Activated T-helper 1 cell treated with Interleukin-2 at 50 U/mL for 16 hours (primary cell): ENCODE measurements around the gene GNG7.
"Not testable (repeated sequence)": the region's sequence is repeated elsewhere in the genome, so short reads cannot be mapped to it uniquely, and the experiment has no call there.

Source experiments
- DNase-seq: peaks from one replicate; pipeline ENCODE4 v3.0.0-alpha.2; 2020; ENCODE audit warnings: low read depth

GNG7 gene

DNA sequence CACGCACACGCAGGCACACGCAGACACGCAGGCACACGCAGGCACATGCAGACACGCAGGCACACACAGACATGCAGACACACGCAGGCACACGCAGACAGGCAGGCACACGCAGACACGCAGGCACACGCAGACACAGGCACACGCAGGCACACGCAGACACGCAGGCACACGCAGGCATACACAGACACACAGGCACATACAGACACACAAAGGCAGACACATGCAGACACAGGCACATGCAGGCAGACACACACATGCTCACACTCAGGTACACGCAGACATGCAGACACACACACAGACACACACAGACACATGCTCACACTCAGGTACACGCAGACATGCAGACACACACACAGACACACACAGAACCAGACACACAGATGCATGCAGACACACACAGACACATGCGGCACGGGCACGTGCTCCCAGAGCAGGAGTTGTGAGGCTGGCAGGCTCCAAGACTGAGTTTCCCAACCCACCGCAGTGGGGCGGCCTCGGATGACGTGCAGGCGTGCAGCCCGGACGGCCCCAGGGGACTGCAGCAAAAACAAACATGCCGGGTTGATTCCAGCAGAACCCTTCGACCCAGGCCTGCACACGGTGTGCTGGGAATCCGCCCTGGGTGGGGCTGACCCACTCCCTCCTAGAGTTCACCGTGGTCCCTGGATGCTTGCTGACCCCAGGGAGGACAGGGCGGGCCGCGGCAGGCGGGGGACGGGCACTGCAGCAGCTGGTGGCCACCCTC is 126.6 kb downstream of the GNG7 start:
- no peak for DNase-seq

DNA sequence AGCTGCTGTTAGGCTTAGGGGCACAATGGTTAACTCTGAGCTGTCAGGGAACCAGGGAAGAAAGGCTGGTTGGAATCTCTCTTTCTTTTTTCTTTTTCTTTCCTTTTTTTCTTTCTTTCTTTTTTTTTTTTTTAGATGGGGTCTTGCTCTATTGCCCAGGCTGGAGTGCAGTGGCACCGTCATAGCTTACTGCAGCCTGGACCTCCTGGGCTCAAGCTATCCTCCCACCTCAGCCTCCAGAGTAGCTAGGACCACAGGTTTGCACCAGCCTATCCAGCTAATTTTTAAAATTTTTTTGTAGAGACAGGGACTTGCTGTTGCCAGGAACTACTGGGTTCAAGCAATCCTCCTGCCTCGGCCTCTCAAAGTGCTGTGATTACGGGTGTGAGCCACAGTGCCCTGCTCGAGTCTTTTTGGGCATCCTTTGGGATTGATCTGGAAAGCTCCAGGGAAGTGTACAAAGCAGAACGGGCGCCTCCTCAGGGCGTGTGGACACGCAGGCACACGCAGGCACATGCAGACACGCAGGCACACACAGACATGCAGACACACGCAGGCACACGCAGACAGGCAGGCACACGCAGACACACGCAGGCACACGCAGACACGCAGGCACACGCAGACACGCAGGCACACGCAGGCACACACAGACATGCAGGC is 127.4 kb downstream of the GNG7 start:
- DNase-seq: no peak

DNA sequence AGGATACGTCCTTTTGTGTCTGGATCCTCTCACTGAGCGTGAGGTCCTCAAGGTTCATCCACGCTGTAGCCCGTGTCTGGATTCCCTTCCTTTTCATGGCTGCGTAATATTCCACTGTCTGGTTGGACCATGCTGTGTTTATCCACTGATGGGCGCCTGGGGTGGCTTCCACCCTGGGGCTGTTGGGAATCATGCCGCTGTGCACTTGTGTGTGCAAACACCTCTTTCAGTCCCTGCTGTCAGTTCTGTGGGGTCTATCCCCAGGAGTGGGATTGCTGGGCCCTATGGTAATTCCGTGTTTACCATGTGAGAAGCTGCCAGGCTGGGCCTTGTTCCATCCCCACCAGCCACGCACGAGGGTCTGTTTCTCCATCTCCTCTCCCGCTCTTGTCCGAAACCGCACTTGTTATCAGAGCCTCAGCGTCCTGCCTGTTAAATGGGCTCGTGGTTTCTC is 128.0 kb downstream of the GNG7 start:
- DNase-seq: no peak

DNA sequence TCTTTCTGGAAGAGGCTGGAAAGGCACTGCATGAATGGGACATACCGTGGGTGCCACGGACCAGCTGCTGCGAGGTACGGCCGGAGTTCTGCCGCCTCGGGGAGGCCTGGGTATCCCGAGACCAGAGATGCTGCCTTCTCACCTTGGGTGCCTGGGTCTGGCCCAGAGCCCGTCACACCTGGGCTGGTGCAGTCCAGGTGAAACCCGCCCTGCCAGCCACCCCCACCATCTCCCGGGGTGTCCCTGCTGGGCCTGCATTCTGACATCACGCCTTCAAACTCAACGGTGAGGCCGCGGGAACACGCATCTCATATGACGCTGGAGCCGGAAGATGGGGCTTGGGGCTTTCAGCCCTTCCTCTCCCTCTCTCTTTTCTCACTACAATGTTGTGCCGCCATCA is 128.6 kb downstream of the GNG7 start:
- DNase-seq: no peak

DNA sequence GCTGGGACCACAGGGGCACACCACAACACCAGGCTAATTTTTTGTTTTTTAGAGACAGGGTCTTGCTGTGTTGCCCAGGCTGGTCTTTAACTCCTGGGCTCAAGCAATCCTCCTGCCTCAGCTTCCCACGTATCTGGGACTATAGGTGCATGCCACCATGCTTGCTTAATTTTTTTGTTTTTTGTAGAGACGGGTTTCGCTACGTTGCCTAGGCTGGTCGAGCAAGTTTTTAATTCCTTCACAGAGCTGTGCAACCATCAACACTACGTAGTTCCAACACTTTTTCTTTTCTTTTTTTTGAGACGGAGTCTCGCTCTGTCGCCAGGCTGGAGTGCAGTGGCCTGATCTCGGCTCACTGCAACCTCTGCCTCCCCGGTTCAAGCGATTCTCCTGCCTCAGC is 130.3 kb downstream of the GNG7 start:
- DNase-seq: not testable (repeated sequence)

DNA sequence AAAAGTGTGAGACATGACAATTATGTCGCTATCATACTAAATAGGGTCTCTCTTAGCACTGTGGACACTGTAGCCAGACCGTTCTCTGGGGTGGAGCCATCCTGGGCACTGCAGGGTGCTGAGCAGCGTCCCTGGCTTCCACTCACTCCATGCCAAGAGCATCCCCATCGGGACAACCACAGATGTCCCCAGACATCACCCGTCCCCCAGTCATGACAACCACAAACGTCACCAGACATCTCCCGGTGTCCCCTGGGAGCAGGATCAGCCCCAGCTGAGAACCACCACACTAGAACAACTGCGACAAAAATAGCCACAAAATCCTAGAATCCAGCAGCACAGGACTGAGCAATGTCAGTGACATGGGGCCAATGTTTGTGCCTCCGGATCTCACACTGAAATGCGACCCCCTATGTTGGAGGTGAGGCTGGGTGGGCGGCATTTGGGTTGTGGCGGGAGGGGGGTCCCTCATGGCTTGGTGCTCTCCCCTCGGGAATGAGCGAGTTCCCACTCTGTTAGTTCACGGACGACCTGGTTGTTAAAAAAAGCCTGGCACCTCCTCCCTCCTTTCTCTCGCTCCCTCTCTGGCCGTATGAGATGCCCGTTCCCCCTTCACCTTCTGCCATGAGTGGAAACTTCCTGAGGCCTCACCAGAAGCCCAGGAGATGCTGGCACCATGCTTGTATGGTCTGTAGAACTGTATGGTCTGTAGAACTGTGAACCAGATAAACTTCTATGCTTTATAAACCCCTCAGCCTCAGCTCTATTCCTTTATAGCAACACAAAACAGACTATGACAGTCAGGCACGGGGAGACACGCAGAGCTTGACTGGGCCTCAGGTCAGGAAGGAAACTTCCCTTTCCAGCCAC is 132.7 kb downstream of the GNG7 start:
- no peak for DNase-seq

DNA sequence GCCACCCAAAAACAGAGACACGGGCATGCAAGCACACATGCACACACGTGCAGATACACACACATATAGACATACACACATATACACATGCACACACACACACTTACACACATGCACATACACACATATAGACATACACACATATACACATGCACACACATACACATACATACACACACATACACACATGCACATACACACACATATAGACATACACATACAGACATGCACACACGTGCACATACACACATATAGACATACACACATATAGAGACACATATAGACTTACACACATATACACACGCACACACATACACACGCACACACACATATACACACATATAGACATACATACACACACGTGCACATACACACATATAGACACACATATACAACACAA is 134.5 kb downstream of the GNG7 start:
- no peak for DNase-seq

DNA sequence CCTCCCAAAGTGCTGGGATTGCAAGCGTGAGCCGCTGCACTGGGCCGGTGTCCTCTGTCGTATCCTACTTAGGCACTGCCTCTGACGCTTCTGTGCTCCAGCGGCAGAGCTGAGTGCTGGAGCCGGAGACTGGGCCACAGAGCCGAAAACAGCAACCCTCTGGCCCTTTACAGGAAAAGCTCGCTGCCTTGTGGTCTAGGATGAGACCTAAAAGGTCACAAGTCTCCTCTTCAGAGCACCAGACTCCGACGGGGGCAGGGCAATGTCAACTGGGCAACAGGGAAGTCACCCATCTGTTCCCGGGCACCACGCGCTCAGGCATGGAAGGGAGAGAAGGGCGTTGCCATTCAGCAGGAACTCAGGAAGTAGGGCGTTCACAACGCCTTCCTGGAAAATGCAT is 134.9 kb downstream of the GNG7 start:
- no peak for DNase-seq

DNA sequence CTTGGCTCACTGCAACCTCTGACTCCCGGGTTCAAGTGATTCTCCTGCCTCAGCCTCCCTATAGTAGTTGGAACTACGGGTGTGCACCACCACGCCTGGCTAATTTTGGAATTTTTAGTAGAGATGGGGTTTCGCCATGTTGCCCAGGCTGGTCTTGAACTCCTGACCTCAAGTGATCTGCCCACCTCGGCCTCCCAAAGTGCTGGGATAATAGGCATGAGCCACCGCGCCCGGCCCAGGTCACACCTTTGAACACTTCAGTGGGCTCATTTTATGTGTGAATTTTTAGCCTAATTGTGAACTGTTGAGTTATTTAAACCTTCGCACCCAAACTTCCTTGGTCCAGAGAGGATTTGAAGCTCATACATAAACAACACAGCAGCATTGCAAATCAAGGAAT is 138.9 kb downstream of the GNG7 start:
- DNase-seq: not testable (repeated sequence)

DNA sequence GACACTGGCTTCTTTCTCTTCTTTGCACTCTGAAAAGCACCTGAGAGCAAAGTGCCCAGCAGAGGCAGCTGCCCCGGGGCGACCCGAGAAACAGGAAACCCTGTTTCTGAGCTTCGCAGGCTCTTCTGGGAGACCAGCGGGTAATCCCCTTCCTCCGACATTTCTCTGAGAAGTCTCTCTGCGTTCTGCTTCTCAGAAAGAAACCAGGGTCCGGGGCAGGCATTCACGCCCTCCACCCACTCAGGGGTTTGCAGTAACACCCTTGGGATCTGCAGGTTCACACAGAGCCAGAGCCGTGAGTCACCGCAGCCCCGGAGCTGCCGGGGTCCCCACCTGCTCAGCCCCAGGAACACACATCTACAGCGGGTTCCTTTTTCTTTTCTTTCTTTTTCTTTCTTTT is 140.6 kb downstream of the GNG7 start:
- peak; percentile 58 for DNase-seq

DNA sequence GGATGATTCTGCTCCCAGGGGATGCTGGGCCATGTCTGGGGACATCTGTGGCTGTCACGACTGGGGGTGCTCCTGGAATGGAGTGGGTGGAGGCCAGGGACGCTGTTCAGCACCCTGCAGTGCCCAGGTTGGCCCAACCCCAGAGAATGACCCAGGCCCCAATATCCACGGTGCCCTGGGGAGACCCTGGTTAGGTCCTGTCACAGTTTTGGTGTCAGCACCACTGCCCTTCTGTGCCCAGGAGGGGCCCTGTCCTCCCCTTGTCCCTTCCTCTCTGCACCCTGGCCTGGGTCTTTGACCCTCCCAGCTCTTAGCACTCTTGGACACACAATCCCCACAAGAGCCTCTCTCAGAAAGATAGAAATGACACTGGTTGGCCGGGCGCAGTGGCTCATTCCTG is 141.3 kb downstream of the GNG7 start:
- no peak for DNase-seq

DNA sequence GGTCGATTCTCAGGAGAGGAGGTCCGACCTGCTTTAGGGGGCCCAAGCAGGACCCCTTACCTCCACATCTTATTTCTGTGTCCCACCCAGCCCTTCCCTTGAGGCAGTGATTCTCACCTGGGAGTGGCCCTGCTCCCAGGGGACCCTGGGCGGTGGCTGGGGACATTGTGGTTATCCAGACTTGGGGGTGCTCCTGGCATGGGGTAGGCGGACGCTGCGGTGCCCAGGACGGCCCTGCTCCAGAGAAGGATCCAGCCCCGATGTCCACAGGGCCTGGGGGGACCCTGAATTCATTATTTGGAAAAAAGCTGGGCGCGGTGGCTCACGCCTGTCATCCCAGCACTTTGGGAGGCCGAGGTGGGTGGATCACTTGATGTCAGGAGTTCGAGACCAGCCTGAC is 142.1 kb downstream of the GNG7 start:
- no peak for DNase-seq

DNA sequence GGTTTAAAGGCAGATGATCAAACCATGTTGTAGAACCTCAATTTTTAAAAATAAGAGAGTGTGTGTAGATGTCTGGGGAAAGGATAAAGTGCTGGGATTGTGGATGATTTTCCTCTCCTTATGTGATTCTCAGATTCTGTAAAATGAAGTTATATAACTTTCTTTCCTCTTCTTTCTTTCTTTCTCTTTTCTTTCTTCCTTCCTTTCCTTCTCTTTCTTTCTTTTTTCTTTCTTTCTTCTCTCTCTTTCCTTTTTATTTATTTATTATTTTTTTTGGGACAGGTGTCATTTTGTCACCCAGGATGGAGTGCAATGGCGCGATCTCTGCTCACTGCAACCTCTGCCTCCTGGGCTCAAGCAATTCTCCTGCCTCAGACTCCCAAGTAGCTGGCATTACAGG is 144.0 kb downstream of the GNG7 start:
- DNase-seq: no peak

DNA sequence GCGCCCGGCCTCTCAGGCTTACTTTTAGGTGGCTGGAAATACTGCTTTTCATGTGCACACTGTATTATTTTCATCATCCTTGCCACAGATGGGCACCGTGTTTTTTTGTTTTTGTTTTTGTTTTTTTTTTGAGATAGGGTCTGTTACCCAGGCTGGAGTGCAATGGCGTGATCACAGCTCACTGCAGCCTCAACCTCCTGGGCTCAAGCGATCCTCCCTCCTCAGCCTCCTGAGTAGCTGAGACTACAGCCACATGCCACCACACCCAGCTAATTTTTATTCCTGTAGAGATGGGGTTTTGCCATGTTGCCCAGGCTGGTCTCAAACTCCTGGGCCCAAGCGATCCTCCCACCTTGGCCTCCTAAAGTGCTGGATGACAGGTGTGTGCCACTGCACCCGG is 144.4 kb downstream of the GNG7 start:
- DNase-seq: not testable (repeated sequence)

DNA sequence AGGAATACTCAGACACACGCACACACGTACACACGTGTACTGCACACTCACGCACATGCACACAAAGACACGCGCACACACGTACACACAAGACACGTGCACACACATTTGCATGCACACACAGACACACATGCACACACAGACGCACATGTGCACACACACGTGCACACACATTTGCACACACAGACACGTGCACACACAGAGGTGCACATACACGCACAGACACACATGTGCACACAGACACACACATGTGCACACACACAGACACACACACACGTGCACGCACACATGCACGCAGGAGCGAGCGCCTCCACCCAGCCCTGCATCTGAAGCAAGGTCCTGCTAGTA is 145.4 kb downstream of the GNG7 start:
- DNase-seq: no peak

DNA sequence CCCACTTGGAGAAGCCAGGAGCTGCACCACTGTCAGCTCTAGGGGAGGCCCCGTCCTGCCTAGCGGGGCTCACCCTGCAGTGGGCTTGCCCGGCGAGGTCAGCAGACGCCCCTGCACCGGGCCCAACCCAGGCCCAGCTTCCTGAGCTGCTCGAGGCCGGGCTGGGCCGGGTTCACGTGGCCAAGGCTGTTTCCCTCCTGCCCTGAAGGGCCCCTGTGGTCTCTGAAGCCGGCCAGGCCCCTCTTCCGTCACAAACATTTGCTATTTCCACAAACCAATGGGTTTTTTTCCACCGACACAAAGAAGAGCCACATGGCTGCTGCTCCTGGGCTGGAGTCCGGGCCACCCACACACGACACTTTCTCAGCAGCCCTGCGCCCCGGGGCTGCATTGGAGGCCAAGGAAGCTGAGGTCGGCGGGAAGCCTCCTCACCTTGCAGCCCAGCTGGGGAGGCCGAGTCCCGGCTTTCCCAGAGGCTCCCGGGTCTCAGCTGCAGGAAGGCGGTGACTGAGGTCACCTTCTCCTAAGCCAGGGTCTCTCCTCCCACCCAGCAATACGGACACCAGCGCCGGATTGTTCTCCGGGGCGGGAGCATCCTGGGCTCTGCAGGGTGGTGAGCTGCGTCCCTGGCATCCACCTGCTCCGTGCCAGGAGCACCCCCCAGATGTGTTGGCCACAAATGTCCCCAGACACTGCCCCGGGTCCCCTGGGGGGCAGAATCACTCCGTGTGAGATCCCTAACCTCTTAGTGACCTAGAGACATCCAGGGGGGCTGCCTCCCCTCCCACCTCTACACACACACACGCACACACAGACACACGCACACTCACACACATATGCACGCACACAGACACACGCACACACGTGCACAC is 146.0 kb downstream of the GNG7 start:
- DNase-seq: no peak

DNA sequence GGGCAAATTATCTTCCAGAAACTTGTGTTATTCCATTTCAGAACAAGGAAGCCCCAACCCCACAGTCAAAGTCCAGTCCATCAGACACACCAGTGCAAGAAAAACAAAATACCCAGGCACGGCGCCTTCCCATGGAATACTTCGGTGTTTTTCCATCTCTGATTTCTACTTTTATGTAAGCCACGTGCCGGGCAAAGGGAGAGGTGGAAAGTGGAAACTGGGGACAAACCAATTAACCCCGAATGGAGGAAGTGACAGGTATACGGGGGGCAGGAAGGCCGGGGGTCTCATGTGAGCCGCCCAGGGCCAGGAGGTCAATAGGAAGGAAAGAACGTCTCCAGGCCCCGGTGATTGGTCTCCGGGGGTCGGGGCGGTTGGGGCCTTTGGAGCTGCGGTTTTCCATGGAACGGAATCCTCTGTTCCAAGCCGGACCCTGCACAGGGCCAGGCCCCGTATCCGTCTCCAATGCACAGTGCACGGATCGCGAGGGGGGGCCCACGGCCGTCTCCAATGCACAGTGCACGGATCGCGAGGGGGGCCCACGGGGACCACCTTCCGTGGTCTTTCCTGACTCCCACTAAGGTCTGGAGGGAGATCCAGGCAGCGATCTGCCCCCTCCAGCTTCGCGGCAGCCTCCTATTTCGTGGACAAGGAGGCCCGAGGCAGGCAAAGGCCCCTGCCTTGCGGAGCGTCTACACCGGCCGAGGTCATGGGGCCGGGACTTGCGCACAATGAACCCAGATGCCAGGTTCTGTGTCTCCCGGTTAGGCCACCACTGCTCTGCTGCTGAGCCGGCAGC is 146.9 kb downstream of the GNG7 start:
- DNase-seq: no peak

DNA sequence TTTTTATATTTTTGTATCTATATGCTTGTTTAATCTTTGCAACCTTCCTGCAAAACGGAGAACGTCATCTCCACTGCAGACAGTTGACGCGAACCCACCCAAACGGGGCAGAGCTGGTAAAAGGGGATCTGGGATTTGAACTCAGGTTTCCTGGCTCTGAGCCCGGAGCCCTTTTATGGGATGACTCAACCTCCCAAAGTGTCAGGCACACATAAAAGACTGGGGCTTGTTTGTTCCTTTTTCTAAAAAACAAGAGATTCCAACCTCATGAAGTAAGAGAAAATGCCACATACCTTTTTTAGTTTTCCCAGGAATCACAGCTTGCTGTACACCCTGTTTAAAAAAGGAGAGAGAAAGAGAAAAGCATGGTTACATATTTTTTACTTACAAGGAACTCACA is 147.6 kb downstream of the GNG7 start:
- DNase-seq: no peak

DNA sequence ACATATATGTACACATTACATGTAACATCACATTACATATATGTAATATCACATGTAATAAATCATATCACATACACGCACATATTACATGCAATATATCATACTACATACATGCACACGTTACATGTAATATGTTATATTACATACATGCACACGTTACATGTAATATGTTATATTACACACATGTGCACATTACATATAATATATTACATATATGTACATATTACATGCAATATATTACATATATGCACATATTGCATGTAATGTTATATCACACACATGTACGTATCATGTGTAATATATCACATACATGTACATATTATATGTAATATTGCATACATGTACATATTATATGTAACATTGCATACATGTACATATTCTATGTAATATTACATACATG is 149.0 kb downstream of the GNG7 start:
- DNase-seq: no peak

DNA sequence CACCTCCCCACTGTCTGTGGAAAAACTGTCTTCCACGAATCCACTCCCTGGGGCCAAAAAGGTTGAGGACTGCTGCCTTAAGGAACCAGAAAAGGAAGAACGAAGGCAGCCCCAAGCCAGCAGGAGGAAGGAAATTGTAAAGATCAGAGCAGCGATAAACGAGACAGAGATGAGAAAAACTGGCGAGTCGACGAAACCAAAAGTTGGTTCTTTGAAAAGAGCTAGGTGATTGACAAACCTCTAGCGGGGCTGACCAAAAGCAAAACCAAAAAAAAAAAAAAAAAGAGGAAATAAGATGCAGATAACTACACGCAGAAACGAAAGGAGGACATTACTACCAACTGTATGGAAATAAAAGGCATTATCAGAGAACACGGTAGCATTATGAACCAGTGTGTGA is 149.6 kb downstream of the GNG7 start:
- peak; percentile 20 for DNase-seq

DNA sequence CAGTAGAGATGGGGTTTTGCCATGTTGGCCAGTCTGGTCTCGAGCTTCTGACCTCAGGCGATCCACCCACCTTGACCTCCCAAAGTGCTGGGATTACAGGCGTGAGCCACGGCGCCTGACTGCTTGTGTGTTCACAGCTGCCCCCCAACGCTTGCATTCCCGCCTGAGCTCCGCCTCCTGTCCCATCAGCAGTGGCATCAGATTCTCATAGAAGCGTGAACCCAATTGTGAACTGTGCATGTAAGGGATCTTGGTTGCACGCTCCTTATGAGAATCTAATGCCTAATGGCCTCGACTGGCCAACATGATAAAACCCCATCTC is 150.7 kb downstream of the GNG7 start:
- no peak for DNase-seq
